ENCODE measurements around the gene LILRB3. TPM values are rescaled to one million over a fixed set of nuclear protein-coding genes. Genes with fewer than 3 reads are reported as not detected.
A peak's percentile ranks its signal among the peaks of the same experiment; 100 is the strongest.
"Not testable (repeated sequence)": the region's sequence is repeated elsewhere in the genome, so short reads cannot be mapped to it uniquely, and the experiment has no call there.

LILRB3 gene
- total RNA-seq, 1 donor = not detected

- TF ChIP-seq CTCF (IDR thresholded peaks at IDR 0.05; ENCODE audit: insufficient read depth, low read length) = no peak
These were observed 26.3 kb downstream of the LILRB3 start for GRCh38 chr19:54196536-54196935.

DNA sequence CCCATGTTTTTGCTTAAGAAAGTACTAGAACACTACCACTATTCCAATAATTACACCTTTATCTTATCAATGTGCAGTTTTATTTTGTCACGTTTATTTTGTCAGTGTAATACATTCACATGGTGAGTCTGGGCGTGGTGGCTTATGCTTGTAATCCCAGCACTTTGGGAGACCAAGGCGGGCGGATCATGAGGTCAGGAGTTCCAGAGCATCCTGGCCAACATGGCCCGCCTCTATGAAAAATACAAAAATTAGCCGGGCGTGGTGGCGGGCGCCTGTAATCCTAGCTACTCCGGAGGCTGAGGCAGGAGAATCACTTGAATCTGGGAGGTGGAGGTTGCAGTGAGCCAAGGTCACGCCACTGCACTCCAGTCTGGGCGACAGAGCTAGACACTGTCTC is 28.3 kb downstream of the LILRB3 start:
- not testable (repeated sequence) for DNase-seq (ENCODE audit: low read depth); H3K4me3 ChIP-seq (ENCODE audit: low read depth, low read length)

More at GRCh38 chr19:54196536-54196935, 26.3 kb downstream of the LILRB3 start:
- H3K4me3 ChIP-seq (ENCODE audit: low read depth, low read length) = no peak overlapping the region
- DNase-seq (ENCODE audit: low read depth) = no peak

GRCh38 chr19:54193011-54193410 is 29.8 kb downstream of the LILRB3 start:
- no peak overlapping the region for H3K4me3 ChIP-seq (ENCODE audit: low read depth, low read length)
- TF ChIP-seq CTCF (IDR thresholded peaks at IDR 0.05; ENCODE audit: insufficient read depth, low read length) = no peak
- no peak for DNase-seq (ENCODE audit: low read depth)

GRCh38 chr19:54191811-54192453 is 30.9 kb downstream of the LILRB3 start:
- no peak for TF ChIP-seq CTCF (IDR thresholded peaks at IDR 0.05; ENCODE audit: insufficient read depth, low read length)
- H3K4me3 ChIP-seq (ENCODE audit: low read depth, low read length) = peak overlapping the region; percentile 86

GRCh38 chr19:54191011-54191810 is 31.6 kb downstream of the LILRB3 start, which contains the start of gene TSEN34:
Gene TSEN34 (plus strand): TSS chr19:54191308. CDS start chr19:54191365, 57 bp downstream.
- H3K4me3 ChIP-seq (ENCODE audit: low read depth, low read length) = peak within 1 kb of the TSS; percentile 86
- peak; percentile 48 for DNase-seq (ENCODE audit: low read depth)
- no peak for TF ChIP-seq CTCF (IDR thresholded peaks at IDR 0.05; ENCODE audit: insufficient read depth, low read length)

More at GRCh38 chr19:54191811-54192453, 30.9 kb downstream of the LILRB3 start:
- no peak for DNase-seq (ENCODE audit: low read depth)

GRCh38 chr19:54190503-54191010 is 32.2 kb downstream of the LILRB3 start:
- H3K4me3 ChIP-seq (ENCODE audit: low read depth, low read length) = peak overlapping the region; percentile 86
- DNase-seq (ENCODE audit: low read depth) = peak; percentile 99
- TF ChIP-seq CTCF (IDR thresholded peaks at IDR 0.05; ENCODE audit: insufficient read depth, low read length) = no peak
